Mesendoderm (in vitro differentiated cells): Measurements from ENCODE around the gene NKX2-2.

ENCODE experiments used
- DNase-seq: peaks from one replicate; pipeline ENCODE4 v3.0.0; 2013
- H2AK5ac ChIP-seq: 2 replicates; pipeline ENCODE4 v1.6.1; 2013; ENCODE audit warnings: low read length, inconsistent platforms
- H2BK120ac ChIP-seq: 2 replicates; pipeline ENCODE4 v1.6.1; 2013; ENCODE audit warnings: low read depth, mild to moderate bottlenecking, low read length, moderate library complexity, mixed read lengths
- H2BK15ac ChIP-seq: replicated peaks from 2 replicates; pipeline ENCODE4 v1.6.1; 2013; ENCODE audit warnings: low read depth, mild to moderate bottlenecking, moderate library complexity
- H2BK5ac ChIP-seq: 2 replicates; pipeline ENCODE4 v1.6.1; 2013; ENCODE audit warnings: low read length, inconsistent platforms
- H3K18ac ChIP-seq: 2 replicates; pipeline ENCODE4 v1.6.1; 2013; ENCODE audit warnings: mild to moderate bottlenecking, low read length, mixed read lengths
- H3K23ac ChIP-seq: one replicate; pipeline ENCODE4 v1.6.1; 2013; ENCODE audit warnings: low read length
- H3K27ac ChIP-seq: 2 replicates; pipeline ENCODE4 v1.5.1; 2013; ENCODE audit warnings: low read depth, mild to moderate bottlenecking, inconsistent platforms, low read length, moderate library complexity
- H3K27me3 ChIP-seq: 2 replicates; pipeline ENCODE4 v1.6.1; 2013; ENCODE audit warnings: low read length, control low read depth, mild to moderate bottlenecking, inconsistent platforms; ENCODE audit not compliant: insufficient read depth, poor library complexity
- H3K36me3 ChIP-seq: 2 replicates; pipeline ENCODE4 v1.6.1; 2013; ENCODE audit warnings: low read length, inconsistent platforms; ENCODE audit not compliant: control insufficient read depth, insufficient read depth
- H3K4ac ChIP-seq: one replicate; pipeline ENCODE4 v1.6.1; 2013; ENCODE audit warnings: low read depth, mild to moderate bottlenecking, low read length, moderate library complexity
- H3K4me1 ChIP-seq: 2 replicates; pipeline ENCODE4 v1.6.1; 2013; ENCODE audit warnings: low read depth, low read length, inconsistent platforms; ENCODE audit not compliant: control insufficient read depth
- H3K4me2 ChIP-seq: 2 replicates; pipeline ENCODE4 v1.6.1; 2013; ENCODE audit warnings: low read length
- H3K4me3 ChIP-seq: 2 replicates; pipeline ENCODE4 v1.5.1; 2013; ENCODE audit warnings: mild to moderate bottlenecking, low read length
- H3K56ac ChIP-seq: one replicate; pipeline ENCODE4 v1.6.1; 2013; ENCODE audit warnings: low read length
- H3K79me1 ChIP-seq: 2 replicates; pipeline ENCODE4 v1.6.1; 2013; ENCODE audit warnings: low read length, inconsistent platforms
- H3K79me2 ChIP-seq: 2 replicates; pipeline ENCODE4 v1.6.1; 2013; ENCODE audit warnings: mild to moderate bottlenecking, low read length; ENCODE audit not compliant: control insufficient read depth, insufficient read depth
- H3K9ac ChIP-seq: 2 replicates; pipeline ENCODE4 v1.6.1; 2013; ENCODE audit warnings: low read length, inconsistent platforms
- H4K5ac ChIP-seq: one replicate; pipeline ENCODE4 v1.6.1; 2013; ENCODE audit warnings: low read length
- H4K8ac ChIP-seq: one replicate; pipeline ENCODE4 v1.6.1; 2013; ENCODE audit warnings: low read depth, mild to moderate bottlenecking, control low read depth, low read length, moderate library complexity
- WGBS: extraction: QIAGEN DNeasy Blood & Tissue Kit; methylation state at CpG from one replicate; pipeline ENCODE4 v1.1.7; 2013; ENCODE audit warnings: low lambda C conversion rate, missing lambda C conversion rate; ENCODE audit not compliant: insufficient coverage; ENCODE audit errors: extremely low coverage; 5-methylcytosine and 5-hydroxymethylcytosine counted together

NKX2-2 gene

DNA sequence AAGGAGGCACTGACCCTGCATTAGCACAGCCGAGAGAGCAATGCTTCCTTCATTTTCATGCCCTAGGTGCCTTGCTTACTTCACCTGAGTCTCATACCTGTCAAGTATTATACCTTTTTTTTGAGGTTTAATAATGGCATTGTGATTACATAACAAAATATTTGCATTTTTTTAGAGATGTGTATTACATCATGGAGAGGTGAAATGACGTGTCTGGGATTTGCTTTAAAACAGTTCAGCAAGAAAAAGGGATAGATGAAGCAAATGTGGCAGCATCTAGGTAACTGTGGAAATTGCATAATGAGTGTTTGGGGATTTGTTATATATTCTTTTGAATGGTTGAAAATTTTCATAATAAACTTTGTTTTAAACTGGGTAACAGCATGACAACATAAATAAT is 48.9 kb downstream of the NKX2-2 start:
- Histone ChIP-seq H2BK5ac (no peak overlapping the region), H3K23ac (no peak overlapping the region), H3K79me1 (no peaks in the 10 kb centered on the region), H3K4me3 (no peak overlapping the region), H3K27me3 (no peaks in the 10 kb centered on the region), H3K36me3 (no peaks in the 10 kb centered on the region), H2BK15ac (no peak overlapping the region), H3K56ac (no peak overlapping the region), H2BK120ac (no peak overlapping the region), H4K5ac (no peak overlapping the region), H3K18ac (no peak overlapping the region), H3K4ac (no peak overlapping the region), H3K4me2 (no peak overlapping the region), H3K79me2 (no peaks in the 10 kb centered on the region), H3K27ac (no peak overlapping the region), H3K4me1 (no peaks in the 10 kb centered on the region), H3K9ac (no peak overlapping the region), H4K8ac (no peak overlapping the region), H2AK5ac (no peak overlapping the region)
- no peak for DNase-seq
- no CpG with 5 or more reads among the region's 2 CpGs for WGBS
